Endothelial cell of umbilical vein (primary cell): ENCODE data around the gene LST1. TPM values are rescaled to one million over a fixed set of nuclear protein-coding genes. Genes with fewer than 3 reads are reported as not detected.

Source experiments
- BruUV-seq: library from RNA; stranded (reverse); fragments of 400-500 nt; replicated peaks from 2 replicates; lab custom pipeline; 2021; lab: Mats Ljungman, UMichigan
- CTCF ChIA-PET: fragments of 300-600, 350-600 bp; sonication (Branson Sonifier 250); formaldehyde crosslinking; loops from one replicate; lab custom pipeline; 2021; ENCODE audit warnings: antibody characterized with exemption, inconsistent platforms; lab: Charles Lee
- POLR2A ChIA-PET: fragments of 300-600, 350-600 bp; sonication (Branson Sonifier 250); formaldehyde crosslinking; loops from one replicate; lab custom pipeline; 2021; ENCODE audit warnings: antibody characterized with exemption, inconsistent platforms; lab: Charles Lee
- DNase-seq: peaks from one replicate; pipeline ENCODE4 v3.0.0-alpha.2; 2011; ENCODE audit warnings: low read depth, low spot score
- FAIRE-seq: peaks from 2 replicates; lab custom pipeline; 2011; peaks lifted over from hg19 to GRCh38; lab: Jason Lieb, UNC
- H2AFZ ChIP-seq: 2 replicates; pipeline ENCODE4 v1.6.0; 2012; ENCODE audit warnings: low read depth, low read length, control low read depth, inconsistent platforms
- H3K27ac ChIP-seq: 2 replicates; pipeline ENCODE4 v1.5.1; 2011; ENCODE audit warnings: low read depth, mild to moderate bottlenecking, control low read depth, low read length, moderate library complexity; ENCODE audit not compliant: insufficient read depth
- H3K27me3 ChIP-seq, 2 experiments: 2 replicates each; pipeline versions ENCODE4 v1.6.0 to v1.6.1; 2011; ENCODE audit warnings: low read length in 2 of 2, mixed read lengths in 1 of 2; ENCODE audit not compliant: control insufficient read depth in 2 of 2, insufficient read depth in 2 of 2
- H3K36me3 ChIP-seq, 2 experiments: 2 replicates in 1 of 2; 3 replicates in 1 of 2; pipeline ENCODE4 v1.5.1; 2011; ENCODE audit warnings: low read length in 2 of 2, mild to moderate bottlenecking in 1 of 2, moderate library complexity in 1 of 2; ENCODE audit not compliant: control insufficient read depth in 2 of 2, insufficient read depth in 2 of 2; ENCODE audit errors: extremely low read depth in 1 of 2
- H3K4me1 ChIP-seq: 3 replicates; pipeline ENCODE4 v1.5.1; 2011; ENCODE audit warnings: mild to moderate bottlenecking, low read length; ENCODE audit not compliant: control insufficient read depth, insufficient read depth; ENCODE audit errors: extremely low read depth
- H3K4me2 ChIP-seq: 2 replicates; pipeline ENCODE4 v1.6.1; 2011; ENCODE audit warnings: low read length, control low read depth, mixed read lengths; ENCODE audit not compliant: insufficient read depth
- H3K4me3 ChIP-seq, 3 experiments: fragments of 200-600 bp in 1 of 3; sonication (generic), shearing (Covaris generic) in 1 of 3; replicated peaks in 1 of 3; 2 replicates each; pipeline ENCODE4 v1.5.1; 2011 to 2016; ENCODE audit warnings: control low read depth in 3 of 3, low read length in 3 of 3, mild to moderate bottlenecking in 2 of 3, inconsistent platforms in 1 of 3, low read depth in 1 of 3, moderate library complexity in 1 of 3; ENCODE audit not compliant: insufficient read depth in 1 of 3
- H3K79me2 ChIP-seq: 2 replicates; pipeline ENCODE4 v1.6.0; 2012; ENCODE audit warnings: low read length, inconsistent platforms; ENCODE audit not compliant: control insufficient read depth, insufficient read depth
- H3K9ac ChIP-seq: replicated peaks from 2 replicates; pipeline ENCODE3; 2011; ENCODE audit warnings: low read length, control low read depth; ENCODE audit not compliant: insufficient read depth; ENCODE audit errors: extremely low read depth
- H3K9me1 ChIP-seq: replicated peaks from 3 replicates; pipeline ENCODE4 v1.6.0; 2011; ENCODE audit warnings: mild to moderate bottlenecking, low read length; ENCODE audit not compliant: control insufficient read depth, insufficient read depth; ENCODE audit errors: extremely low read depth
- H3K9me3 ChIP-seq: replicated peaks from 2 replicates; pipeline ENCODE4 v1.5.1; 2012; ENCODE audit warnings: low read length, inconsistent platforms; ENCODE audit not compliant: control insufficient read depth, insufficient read depth
- H4K20me1 ChIP-seq: replicated peaks from 2 replicates; pipeline ENCODE3; 2011; ENCODE audit warnings: mild to moderate bottlenecking, low read length; ENCODE audit not compliant: control insufficient read depth, insufficient read depth; ENCODE audit errors: extremely low read depth
- CTCF ChIP-seq, 2 donors: IDR thresholded peaks; 1 replicate in 1 of 2; 2 replicates in 1 of 2; pipeline ENCODE4 v1.5.1; 2011; ENCODE audit warnings: low read length in 2 of 2, mild to moderate bottlenecking in 2 of 2, moderate library complexity in 2 of 2, control low read depth in 1 of 2, inconsistent platforms in 1 of 2, low read depth in 1 of 2; ENCODE audit not compliant: insufficient read depth in 1 of 2; ENCODE audit errors: extremely low read depth in 1 of 2
- EZH2 ChIP-seq: IDR thresholded peaks from 2 replicates; pipeline ENCODE4 v1.6.1; 2012; ENCODE audit warnings: borderline replicate concordance, low read depth, mild to moderate bottlenecking, moderate library complexity, low read length, inconsistent platforms; ENCODE audit not compliant: severe bottlenecking
- FOS ChIP-seq: IDR thresholded peaks from 2 replicates; pipeline ENCODE4 v1.6.1; 2011; ENCODE audit warnings: mild to moderate bottlenecking, low read length, moderate library complexity, borderline replicate concordance; ENCODE audit not compliant: insufficient read depth
- GATA2 ChIP-seq: IDR thresholded peaks from 2 replicates; pipeline ENCODE4 v1.7.0; 2011; ENCODE audit warnings: low read depth, mild to moderate bottlenecking, moderate library complexity, mixed read lengths, low read length; ENCODE audit not compliant: insufficient read length, insufficient read depth
- JUN ChIP-seq: IDR thresholded peaks from 2 replicates; pipeline ENCODE4 v1.6.1; 2011; ENCODE audit warnings: borderline replicate concordance, low read depth; ENCODE audit not compliant: insufficient read length, insufficient read depth
- MAX ChIP-seq: IDR thresholded peaks from 2 replicates; pipeline ENCODE4 v1.6.1; 2011; ENCODE audit not compliant: insufficient read depth, insufficient read length
- MYC ChIP-seq: IDR thresholded peaks from one replicate; pipeline ENCODE4 v1.6.1; 2011; ENCODE audit warnings: mild to moderate bottlenecking, low read depth, low read length
- POLR2A ChIP-seq: IDR thresholded peaks from 2 replicates; pipeline ENCODE4 v1.6.1; 2012; ENCODE audit warnings: low read depth, mild to moderate bottlenecking, control low read depth, low read length
- POLR2AphosphoS5 ChIP-seq: IDR thresholded peaks from 2 replicates; pipeline ENCODE4 v1.6.1; 2012; ENCODE audit warnings: low read depth, mild to moderate bottlenecking, control low read depth, low read length, moderate library complexity; ENCODE audit not compliant: insufficient read depth
- dilution Hi-C: fragments of 300-500 bp; cut with MboI; formaldehyde crosslinking; loops from one replicate; pipeline ENCODE4 v1.15.0; 2019; ENCODE audit warnings: low sequenced_read_pairs; ENCODE audit not compliant: extremely low pct_ligation_motif_present
- intact Hi-C: fragments of 100-400 bp; cut with micrococcal nuclease; formaldehyde crosslinking; loops from one replicate; pipeline ENCODE4 v1.10.0; 2022
- polyA plus RNA-seq, 4 experiments: library from polyadenylated mRNA; depleted of rRNA in 3 of 4; stranded (reverse) in 3 of 4; unstranded in 1 of 4; fragments of >200 nt; gene quantifications; 2 replicates each; pipeline versions ENCODE4 v1.2.1 to v1.2.3, GENCODE V29; 2011 to 2012; ENCODE audit warnings: missing spikeins in 1 of 4
- total RNA-seq: library from RNA; stranded (reverse); gene quantifications from 2 replicates; pipeline ENCODE4 v1.2.3, GENCODE V29; 2021

Gene LST1
- total and polyA plus RNA-seq, 2 donors (not counting 3 experiments of a cell fraction or from before 2014, with no cell fraction given): 1.00 to 1.8 TPM

GRCh38 chr6:31614684-31615578 is 28.9 kb downstream of the LST1 start, which contains the start of gene AIF1:
Gene AIF1, plus strand, starts transcription at chr6:31615234. Its CDS starts 96 bp downstream, at chr6:31615330.
- dilution Hi-C loops: no loop called here

More at GRCh38 chr6:31614684-31615578, 28.9 kb downstream of the LST1 start, which contains the start of gene AIF1:
- Histone ChIP-seq H4K20me1 (no peaks in the 10 kb centered on the region), H3K36me3 (no peaks in the 10 kb centered on the region), H3K27ac (no peak within 1 kb of the TSS), H3K4me1 (no peaks in the 10 kb centered on the region), H3K27me3 (peaks cover 0 to 3% of the 10 kb centered on the region in 2 experiments), H3K9me1 (no peaks in the 10 kb centered on the region), H3K9me3 (no peaks in the 10 kb centered on the region), H3K4me2 (no peak within 1 kb of the TSS), H3K79me2 (no peaks in the 10 kb centered on the region), H2AFZ (no peak within 1 kb of the TSS), H3K9ac (no peak within 1 kb of the TSS), H3K4me3 (no peak within 1 kb of the TSS)
- BruUV-seq: no TSS peak
- CTCF ChIA-PET: interaction anchor here (2.5 kb wide), 1 partner anchor 16 kb away, joined by 8 read pairs; no protein-coding TSS in a partner anchor
- FAIRE-seq: no peak
- no peak for DNase-seq
- intact Hi-C loops: no loop called here
- TF ChIP-seq JUN: no peak
- no peak for TF ChIP-seq GATA2
- TF ChIP-seq POLR2A: no peak
- no peak for TF ChIP-seq MAX
- TF ChIP-seq POLR2AphosphoS5: no peak
- TF ChIP-seq MYC: no peak
- TF ChIP-seq EZH2: no peak
- TF ChIP-seq CTCF (IDR thresholded peaks at IDR 0.05; ENCODE audit: extremely low read depth in 1 of 2, insufficient read depth in 1 of 2, low read depth in 1 of 2, low read length in 2 of 2): no peak
- no peak for TF ChIP-seq FOS
- POLR2A ChIA-PET: no interaction called here
